NCI-H2171 treated with DMSO at 0.1 percent for 48 hours (cell line): Measurements from ENCODE around the gene SFI1.
"Not testable (repeated sequence)": the region's sequence is repeated elsewhere in the genome, so short reads cannot be mapped to it uniquely, and the experiment has no call there.

Experiments
- DNase-seq: peaks from one replicate; lab custom pipeline; 2025; lab: John Stamatoyannopoulos, UW

SFI1 gene

DNA sequence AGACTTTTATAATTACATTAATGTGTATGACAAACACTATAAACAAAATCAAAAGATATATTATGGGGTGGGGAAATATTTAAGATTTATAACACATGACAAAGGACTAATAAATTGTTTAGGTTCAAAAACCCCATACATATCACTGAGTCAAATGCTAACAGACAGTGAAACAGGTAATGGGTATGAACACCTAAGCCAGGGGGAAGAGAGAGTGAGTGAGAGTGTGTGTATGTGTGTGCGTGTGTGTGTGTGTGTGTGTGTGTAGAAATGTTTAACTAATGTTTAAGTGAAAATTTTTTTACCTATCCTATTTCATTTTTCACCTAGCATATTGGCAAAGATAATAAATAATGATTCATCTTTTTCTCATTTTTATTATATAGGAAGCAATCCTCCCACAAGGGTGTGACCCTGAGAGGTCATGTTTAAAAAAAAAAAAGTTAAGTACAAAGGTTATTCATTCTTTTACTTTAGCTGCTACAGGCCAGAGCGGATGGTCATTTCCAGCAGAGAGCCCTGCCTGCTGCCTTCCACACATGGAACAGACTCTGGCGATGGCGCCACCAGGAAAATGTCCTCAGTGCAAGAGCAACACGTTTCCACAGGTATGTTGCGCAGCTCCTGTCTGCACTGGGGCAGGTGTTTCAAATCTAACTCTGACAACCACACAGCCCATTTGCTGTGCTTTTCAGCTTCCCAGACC, 92.8 kb downstream of the SFI1 start:
- no peak for DNase-seq

- not testable (repeated sequence) for DNase-seq
Observed at GRCh38 chr22:31590161-31590560, 93.8 kb downstream of the SFI1 start.

GRCh38 chr22:31595271-31595670, 98.9 kb downstream of the SFI1 start:
- DNase-seq = no peak

- DNase-seq = no peak
Observed at GRCh38 chr22:31602259-31602952, 106.1 kb downstream of the SFI1 start.

- DNase-seq = no peak
Observed at GRCh38 chr22:31603081-31603525, 106.8 kb downstream of the SFI1 start.

DNA sequence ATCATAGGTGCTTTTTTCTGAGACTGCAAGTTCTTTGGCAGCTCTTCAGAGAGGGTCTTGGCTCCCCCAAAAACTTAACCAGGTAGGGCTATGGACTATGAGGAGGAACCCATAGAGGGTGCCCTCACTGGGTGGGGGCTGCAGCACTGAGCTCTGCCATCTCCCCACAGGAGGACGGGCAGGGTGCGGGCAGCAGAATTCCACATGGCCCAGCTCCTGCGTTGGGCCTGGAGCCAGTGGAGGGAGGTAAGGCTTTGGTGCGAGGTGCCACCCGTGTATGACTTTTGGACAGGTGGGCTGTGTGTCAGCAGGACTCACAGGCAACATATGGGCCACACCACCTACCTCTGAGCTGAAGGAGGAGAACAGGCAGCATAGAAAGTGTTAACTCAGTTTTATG, 107.2 kb downstream of the SFI1 start:
- DNase-seq = no peak

GRCh38 chr22:31604137-31604705, 107.9 kb downstream of the SFI1 start:
- no peak for DNase-seq

- no peak for DNase-seq
Observed at GRCh38 chr22:31604746-31605705, 108.7 kb downstream of the SFI1 start.

DNA sequence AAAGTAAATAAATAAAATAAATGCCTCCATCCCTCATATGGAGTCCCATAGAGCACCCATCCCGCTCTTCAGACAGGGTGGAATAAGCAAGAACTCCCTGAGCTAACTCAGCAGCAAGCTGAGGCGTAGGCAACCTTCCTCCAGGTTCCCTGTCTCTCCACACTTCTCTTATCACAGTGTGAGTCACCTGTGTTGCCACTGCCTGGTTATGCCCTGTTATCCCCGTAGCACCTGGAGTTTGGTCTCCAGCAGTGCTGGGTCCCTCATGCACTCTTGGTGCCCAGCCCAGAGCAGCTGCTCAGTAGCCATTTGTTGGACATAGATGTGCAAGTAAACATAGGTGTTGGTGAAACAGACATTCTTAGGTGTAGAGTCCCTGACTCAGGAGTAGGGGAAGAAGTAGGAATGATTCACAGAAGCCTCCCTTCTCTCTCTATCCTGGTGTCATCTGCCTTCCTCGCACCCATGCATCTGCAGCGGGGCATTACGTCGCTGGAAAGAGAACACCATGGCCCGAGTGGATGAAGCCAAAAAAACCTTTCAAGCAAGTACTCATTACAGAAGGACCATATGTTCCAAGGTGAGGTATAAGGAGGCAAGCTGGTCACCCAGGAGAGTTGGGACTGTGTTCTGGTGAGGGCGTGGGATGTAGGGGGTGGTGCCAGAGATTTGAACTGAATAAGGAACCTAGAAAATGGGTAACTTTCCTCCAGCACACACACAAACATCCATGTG, 109.7 kb downstream of the SFI1 start:
- peak; percentile 88 for DNase-seq

- DNase-seq = no peak
Observed at GRCh38 chr22:31607696-31608095, 111.4 kb downstream of the SFI1 start.

DNA sequence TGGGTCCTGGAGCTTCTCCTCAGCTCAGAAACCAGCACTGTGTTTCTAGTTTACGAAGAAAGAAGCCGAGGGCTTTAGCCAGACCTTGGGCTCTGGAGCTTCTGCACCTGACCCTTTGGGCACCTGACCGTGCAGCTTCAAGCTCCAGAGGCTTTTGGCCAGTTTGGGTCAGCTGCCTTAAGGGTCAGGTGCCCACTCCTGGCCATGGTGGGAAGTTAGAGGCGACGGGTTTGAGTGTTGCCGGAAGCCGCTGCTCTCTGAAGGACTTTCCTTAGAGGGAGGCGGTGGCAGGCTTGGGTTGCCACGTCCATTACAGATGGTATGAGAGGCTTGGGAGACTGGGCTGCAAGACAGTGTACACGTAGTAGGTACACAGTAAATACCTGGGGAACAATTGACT, 113.4 kb downstream of the SFI1 start:
- no peak for DNase-seq

GRCh38 chr22:31610611-31611010, 114.3 kb downstream of the SFI1 start:
- no peak for DNase-seq

GRCh38 chr22:31611061-31611760, 114.9 kb downstream of the SFI1 start:
- no peak for DNase-seq

DNA sequence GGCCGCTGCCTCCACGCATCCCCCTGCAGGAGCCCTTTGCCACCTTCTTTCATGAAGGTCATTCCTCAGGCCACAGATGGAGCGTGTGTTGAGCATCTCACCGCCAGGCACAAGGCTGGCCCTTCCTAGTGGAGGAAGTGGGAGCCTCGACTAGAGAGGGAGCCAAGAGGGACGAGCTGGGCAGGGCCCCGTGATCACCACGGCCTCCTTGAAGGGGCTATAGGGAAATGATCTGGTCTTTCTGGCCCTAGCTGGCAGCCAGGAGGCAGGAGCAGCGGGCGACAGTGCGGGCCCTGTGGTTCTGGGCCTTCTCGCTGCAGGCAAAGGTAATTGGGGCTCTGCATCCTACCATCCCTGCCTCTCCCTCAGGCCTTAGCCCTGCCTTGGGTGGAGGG, 116.6 kb downstream of the SFI1 start:
- DNase-seq = no peak

DNA sequence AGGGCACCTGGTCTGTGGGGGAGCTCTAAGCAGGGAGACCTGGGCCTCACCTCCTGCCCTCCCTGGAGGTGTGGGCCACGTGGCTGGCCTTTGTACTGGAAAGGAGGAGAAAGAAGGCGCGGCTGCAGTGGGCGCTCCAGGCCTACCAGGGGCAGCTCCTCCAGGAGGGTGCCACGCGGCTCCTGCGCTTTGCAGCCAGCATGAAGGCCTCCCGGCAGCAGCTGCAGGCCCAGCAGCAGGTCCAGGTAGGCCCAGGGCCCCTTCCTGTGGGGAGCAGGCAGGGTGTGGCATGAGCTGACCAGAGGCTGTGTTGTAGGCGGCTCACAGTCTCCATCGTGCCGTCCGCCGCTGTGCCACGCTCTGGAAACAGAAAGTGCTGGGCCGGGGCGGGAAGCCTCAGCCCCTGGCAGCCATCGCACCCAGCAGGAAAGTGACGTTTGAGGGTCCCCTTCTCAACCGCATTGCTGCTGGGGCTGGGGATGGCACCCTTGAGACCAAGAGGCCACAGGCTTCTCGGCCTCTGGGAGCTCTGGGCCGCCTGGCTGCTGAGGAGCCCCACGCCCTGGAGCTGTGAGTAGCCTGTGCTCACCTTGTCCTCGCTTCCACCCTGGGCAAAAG, 117.1 kb downstream of the SFI1 start:
- no peak for DNase-seq

GRCh38 chr22:31613904-31614296, 117.6 kb downstream of the SFI1 start:
- DNase-seq = no peak

DNA sequence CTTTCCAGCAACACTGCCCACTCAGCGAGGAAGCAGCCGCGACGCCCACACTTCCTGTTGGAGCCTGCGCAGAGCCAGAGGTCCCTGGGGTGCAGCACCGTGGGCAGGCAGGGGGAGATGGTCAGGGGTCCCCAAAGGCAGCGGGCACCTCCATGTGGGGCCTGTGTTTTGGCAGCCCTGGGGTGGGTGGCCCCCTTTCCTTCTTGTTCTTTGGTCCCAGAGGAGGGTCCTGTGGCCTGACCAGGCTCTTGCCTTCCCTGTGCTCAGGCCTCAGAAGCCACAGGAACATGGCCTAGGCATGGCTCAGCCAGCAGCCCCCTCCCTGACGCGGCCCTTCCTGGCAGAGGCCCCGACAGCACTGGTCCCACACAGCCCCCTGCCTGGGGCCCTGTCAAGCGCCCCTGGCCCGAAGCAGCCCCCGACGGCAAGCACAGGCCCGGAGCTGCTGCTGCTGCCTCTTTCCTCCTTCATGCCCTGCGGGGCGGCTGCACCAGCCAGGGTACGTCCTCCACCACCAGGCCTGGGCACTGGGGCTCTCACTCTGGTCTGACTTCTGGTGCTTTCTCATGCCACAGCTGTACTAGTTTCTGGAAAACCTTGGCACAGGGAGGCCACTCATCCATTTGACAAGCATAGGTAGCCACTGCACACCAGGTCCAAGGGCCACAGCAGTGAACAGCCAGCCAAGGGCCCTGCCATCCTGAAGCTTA, 118.6 kb downstream of the SFI1 start:
- no peak for DNase-seq

GRCh38 chr22:31615491-31615860, 119.1 kb downstream of the SFI1 start:
- DNase-seq = no peak

GRCh38 chr22:31615940-31616314, 119.6 kb downstream of the SFI1 start:
- no peak for DNase-seq
